ENCODE data around the gene CYP19A1. TPM values are rescaled to one million over a fixed set of nuclear protein-coding genes. Genes with fewer than 3 reads are reported as not detected.

CYP19A1 gene
- total RNA-seq, 1 donor from 2014 or later, result 0.58 TPM

DNA sequence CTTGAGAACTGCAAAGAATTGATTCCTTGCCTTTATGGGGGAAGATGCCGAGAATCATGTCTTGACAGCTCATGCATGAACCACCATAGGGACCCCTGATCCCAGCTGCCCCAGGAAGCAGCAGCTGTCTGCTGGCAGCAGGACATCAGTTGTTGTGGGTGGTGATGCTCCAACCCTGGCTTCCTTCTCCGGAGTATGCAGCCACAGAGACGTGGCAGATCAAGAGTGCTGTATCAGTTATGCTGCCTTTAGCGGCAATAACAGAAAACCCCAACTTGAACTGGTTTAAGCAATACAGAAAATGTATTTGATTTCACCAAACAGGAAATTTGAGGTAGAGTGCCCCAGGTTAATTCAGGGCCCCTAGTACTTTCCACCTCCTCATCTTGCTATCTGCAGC is 151.5 kb downstream of the CYP19A1 start:
- H3K36me3 ChIP-seq, result no peaks in the 10 kb centered on the region
- no peaks in the 10 kb centered on the region for H3K27me3 ChIP-seq
- peaks cover 3% of the 10 kb centered on the region for H3K4me1 ChIP-seq
- ATAC-seq (no peak), DNase-seq (no peak)
- TF ChIP-seq, protein P1, sequence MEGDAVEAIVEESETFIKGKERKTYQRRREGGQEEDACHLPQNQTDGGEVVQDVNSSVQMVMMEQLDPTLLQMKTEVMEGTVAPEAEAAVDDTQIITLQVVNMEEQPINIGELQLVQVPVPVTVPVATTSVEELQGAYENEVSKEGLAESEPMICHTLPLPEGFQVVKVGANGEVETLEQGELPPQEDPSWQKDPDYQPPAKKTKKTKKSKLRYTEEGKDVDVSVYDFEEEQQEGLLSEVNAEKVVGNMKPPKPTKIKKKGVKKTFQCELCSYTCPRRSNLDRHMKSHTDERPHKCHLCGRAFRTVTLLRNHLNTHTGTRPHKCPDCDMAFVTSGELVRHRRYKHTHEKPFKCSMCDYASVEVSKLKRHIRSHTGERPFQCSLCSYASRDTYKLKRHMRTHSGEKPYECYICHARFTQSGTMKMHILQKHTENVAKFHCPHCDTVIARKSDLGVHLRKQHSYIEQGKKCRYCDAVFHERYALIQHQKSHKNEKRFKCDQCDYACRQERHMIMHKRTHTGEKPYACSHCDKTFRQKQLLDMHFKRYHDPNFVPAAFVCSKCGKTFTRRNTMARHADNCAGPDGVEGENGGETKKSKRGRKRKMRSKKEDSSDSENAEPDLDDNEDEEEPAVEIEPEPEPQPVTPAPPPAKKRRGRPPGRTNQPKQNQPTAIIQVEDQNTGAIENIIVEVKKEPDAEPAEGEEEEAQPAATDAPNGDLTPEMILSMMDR (IDR thresholded peaks at IDR 0.05), result no peak
- no peaks in the 10 kb centered on the region for H3K9me3 ChIP-seq
- intact Hi-C loops (cut with DNase I), result no loop called here
- no peak overlapping the region for H3K27ac ChIP-seq
- no peak overlapping the region for H3K4me3 ChIP-seq

GRCh38 chr15:51186181-51186705 is 152.2 kb downstream of the CYP19A1 start:
- TF ChIP-seq, protein P1 (IDR thresholded peaks at IDR 0.05), result no peak
- no peak overlapping the region for H3K4me3 ChIP-seq
- DNase-seq, result no peak
- no peak overlapping the region for H3K27ac ChIP-seq
- no peaks in the 10 kb centered on the region for H3K9me3 ChIP-seq
- H3K36me3 ChIP-seq, result no peaks in the 10 kb centered on the region
- intact Hi-C loops (cut with DNase I), result no loop called here
- H3K27me3 ChIP-seq, result no peaks in the 10 kb centered on the region
- no peak for ATAC-seq
- peaks cover 3% of the 10 kb centered on the region for H3K4me1 ChIP-seq

- H3K27me3 ChIP-seq, result no peaks in the 10 kb centered on the region
- H3K4me1 ChIP-seq, result peaks cover 3% of the 10 kb centered on the region
- DNase-seq (no peak), ATAC-seq (peak; percentile 59)
- H3K9me3 ChIP-seq, result no peaks in the 10 kb centered on the region
- no peaks in the 10 kb centered on the region for H3K36me3 ChIP-seq
- H3K4me3 ChIP-seq, result no peak overlapping the region
- no peak overlapping the region for H3K27ac ChIP-seq
- TF ChIP-seq, protein P1 (IDR thresholded peaks at IDR 0.05), result no peak
- intact Hi-C loops (cut with DNase I), result no loop called here
Observed at GRCh38 chr15:51185213-51186159, 152.9 kb downstream of the CYP19A1 start.

- no peak for DNase-seq
- ATAC-seq, result no peak
Observed at GRCh38 chr15:51184627-51185026, 153.8 kb downstream of the CYP19A1 start.

GRCh38 chr15:51183076-51183475 is 155.3 kb downstream of the CYP19A1 start:
- H3K36me3 ChIP-seq, result no peaks in the 10 kb centered on the region
- intact Hi-C loops (cut with DNase I), result no loop called here
- ATAC-seq, result no peak
- no peaks in the 10 kb centered on the region for H3K27me3 ChIP-seq
- H3K9me3 ChIP-seq, result no peaks in the 10 kb centered on the region
- no peak overlapping the region for H3K27ac ChIP-seq
- H3K4me3 ChIP-seq, result no peak overlapping the region
- DNase-seq, result no peak
- TF ChIP-seq, protein P1 (IDR thresholded peaks at IDR 0.05), result no peak
- peaks cover 3% of the 10 kb centered on the region for H3K4me1 ChIP-seq

More at GRCh38 chr15:51184627-51185026, 153.8 kb downstream of the CYP19A1 start:
- H3K36me3 ChIP-seq, result no peaks in the 10 kb centered on the region
- no peaks in the 10 kb centered on the region for H3K9me3 ChIP-seq
- H3K27me3 ChIP-seq, result no peaks in the 10 kb centered on the region
- no peak overlapping the region for H3K4me3 ChIP-seq
- peaks cover 3% of the 10 kb centered on the region for H3K4me1 ChIP-seq
- H3K27ac ChIP-seq, result no peak overlapping the region
- intact Hi-C loops (cut with DNase I), result no loop called here
- TF ChIP-seq, protein P1 (IDR thresholded peaks at IDR 0.05), result no peak
